ENCODE measurements around the gene POLG.
A peak's percentile ranks its signal among the peaks of the same experiment; 100 is the strongest.

Gene POLG

GRCh38 chr15:89384176-89384604, 49.6 kb upstream of the POLG start:
- TF ChIP-seq GLIS1 (tag by site-specific recombination; IDR thresholded peaks at IDR 0.05) (peak; percentile 19), ZNF266 (tag by site-specific recombination; IDR thresholded peaks at IDR 0.05; ENCODE audit: low read depth) (no peak)
- Histone ChIP-seq H3K4me1 (ENCODE audit: control insufficient read depth, insufficient read depth, low read length) (peaks cover 23% of the 10 kb centered on the region), H3K27ac (ENCODE audit: extremely low read depth, low read depth, low read length) (peak overlapping the region; percentile 76), H3K4me3 (ENCODE audit: low read depth, low read length) (no peak overlapping the region), H3K9me3 (ENCODE audit: control insufficient read depth, insufficient read depth, low read depth, low read length) (no peaks in the 10 kb centered on the region), H3K36me3 (ENCODE audit: control insufficient read depth in 2 of 2, insufficient read depth in 1 of 2, low read length in 2 of 2) (no peaks in the 10 kb centered on the region)
- CTCF ChIA-PET: interaction anchor here (0.9 to 16.0 kb wide), 5 partner anchors 14 to 59 kb away, joined by 3 to 237 read pairs (median 4); no protein-coding TSS in a partner anchor
- POLR2A ChIA-PET: interaction anchor here (1.0 to 2.0 kb wide), 5 partner anchors 8 to 191 kb away, joined by 3 to 9 read pairs (median 4); partner anchors contain the start of genes POLG and TICRR

GRCh38 chr15:89383365-89384175, 48.9 kb upstream of the POLG start:
- POLR2A ChIA-PET: interaction anchor here (1.0 to 2.0 kb wide), 5 partner anchors 9 to 192 kb away, joined by 3 to 9 read pairs (median 4); partner anchors contain the start of genes POLG and TICRR
- Histone ChIP-seq H3K9me3 (ENCODE audit: control insufficient read depth, insufficient read depth, low read depth, low read length) (no peaks in the 10 kb centered on the region), H3K27ac (ENCODE audit: extremely low read depth, low read depth, low read length) (peak overlapping the region; percentile 76), H3K4me3 (ENCODE audit: low read depth, low read length) (no peak overlapping the region), H3K36me3 (ENCODE audit: control insufficient read depth in 2 of 2, insufficient read depth in 1 of 2, low read length in 2 of 2) (no peaks in the 10 kb centered on the region), H3K4me1 (ENCODE audit: control insufficient read depth, insufficient read depth, low read length) (peaks cover 23% of the 10 kb centered on the region)
- CTCF ChIA-PET: interaction anchor here (1.2 to 16.0 kb wide), 7 partner anchors 11 to 39 kb away, joined by 3 to 237 read pairs (median 7); no protein-coding TSS in a partner anchor
- TF ChIP-seq ZNF623 (tag by site-specific recombination; IDR thresholded peaks at IDR 0.05) (no peak), ZNF394 (tag by site-specific recombination; IDR thresholded peaks at IDR 0.05; ENCODE audit: borderline replicate concordance) (peak; percentile 69; the same call in 1 of the 2 replicates), ZNF133 (tag by site-specific recombination; IDR thresholded peaks at IDR 0.05) (no peak), ZNF530 (tag by site-specific recombination; IDR thresholded peaks at IDR 0.05; ENCODE audit: low read depth) (peak; percentile 46; the same call in 1 of the 2 replicates), ZNF354C (tag by site-specific recombination; IDR thresholded peaks at IDR 0.05; ENCODE audit: borderline replicate concordance, low read depth) (no peak), ZNF26 (tag by site-specific recombination; IDR thresholded peaks at IDR 0.05) (no peak), ZNF514 (tag by site-specific recombination; IDR thresholded peaks at IDR 0.05) (no peak), ZNF513 (tag by site-specific recombination; IDR thresholded peaks at IDR 0.05) (peak; percentile 51), ZSCAN23 (tag by site-specific recombination; IDR thresholded peaks at IDR 0.05) (no peak), ZBTB21 (tag by site-specific recombination; IDR thresholded peaks at IDR 0.05) (peak; percentile 34), ZNF521 (tag by site-specific recombination; IDR thresholded peaks at IDR 0.05) (peak; percentile 66; the same call in 1 of the 2 replicates), ZNF501 (tag by site-specific recombination; IDR thresholded peaks at IDR 0.05) (no peak), ZBTB10 (tag by site-specific recombination; IDR thresholded peaks at IDR 0.05) (peak; percentile 50; the same call in 1 of the 2 replicates), ZNF549 (tag by site-specific recombination; IDR thresholded peaks at IDR 0.05) (peak; percentile 92), ZSCAN16 (tag by site-specific recombination; IDR thresholded peaks at IDR 0.05) (no peak), ZNF629 (tag by site-specific recombination; IDR thresholded peaks at IDR 0.05) (peak; percentile 68; the same call in 1 of the 2 replicates), PRDM2 (tag by site-specific recombination; IDR thresholded peaks at IDR 0.05; ENCODE audit: borderline replicate concordance) (no peak), ZNF146 (tag by site-specific recombination; IDR thresholded peaks at IDR 0.05) (no peak), ZNF37A (tag by site-specific recombination; IDR thresholded peaks at IDR 0.05) (peak; percentile 92)
